Measurements from ENCODE around the gene MSANTD3. TPM values are rescaled to one million over a fixed set of nuclear protein-coding genes. Genes with fewer than 3 reads are reported as not detected.

The MSANTD3 gene
- total RNA-seq, 1 experiment from 2014 or later: 35.7 TPM

GRCh38 chr9:100413839-100414420 is 13.0 kb upstream of the MSANTD3 start:
- WGBS (ENCODE audit: extremely low coverage, insufficient read length, low lambda C conversion rate): no CpG with 5 or more reads among the region's 5 CpGs
- peaks cover 13 to 14% of the 10 kb centered on the region in 2 experiments for H3K4me1 Mint-ChIP-seq
- no peak overlapping the region for H3K14ac ChIP-seq (ENCODE audit: insufficient read depth, low read length)
- no peak overlapping the region for H2BK5ac ChIP-seq (ENCODE audit: insufficient read length, low read length)
- H2AK5ac ChIP-seq (ENCODE audit: insufficient read length, low read length): no peak overlapping the region
- no peak overlapping the region for H3K4me3 Mint-ChIP-seq
- no peak overlapping the region for H3K27ac Mint-ChIP-seq
- no peak overlapping the region for H2BK20ac ChIP-seq (ENCODE audit: low read depth, low read length, poor library complexity, severe bottlenecking)
- no peak overlapping the region for H2BK15ac ChIP-seq (ENCODE audit: low read depth, low read length)
- no peak overlapping the region for H3K4ac ChIP-seq (ENCODE audit: low read depth, low read length)
- H3K4me1 ChIP-seq (ENCODE audit: insufficient read depth, low read length): no peaks in the 10 kb centered on the region
- TF ChIP-seq CTCF (conservative IDR thresholded peaks at IDR 0.05): no peak
- no peak overlapping the region for H3K9ac ChIP-seq (ENCODE audit: extremely low read depth, insufficient read length, low read length)
- H3K36me3 Mint-ChIP-seq (ENCODE audit: insufficient read depth in 1 of 3, low read depth in 3 of 3): peaks cover 0 to 2% (median 0%) of the 10 kb centered on the region in 3 experiments; a peak in 3 of 7 replicates
- H2BK12ac ChIP-seq (ENCODE audit: insufficient read length, low read depth, low read length): no peak overlapping the region
- H3K79me2 ChIP-seq (ENCODE audit: insufficient read depth, low read length): no peaks in the 10 kb centered on the region
- no peak overlapping the region for H4K8ac ChIP-seq (replicated peaks; ENCODE audit: insufficient read length, low read depth, low read length)
- H4K20me1 ChIP-seq (ENCODE audit: control insufficient read depth, insufficient read depth, insufficient read length): no peaks in the 10 kb centered on the region
- H2BK120ac ChIP-seq (ENCODE audit: low read depth, low read length, poor library complexity, severe bottlenecking): no peak overlapping the region
- peaks cover 5% of the 10 kb centered on the region for H3K23me2 ChIP-seq (ENCODE audit: insufficient read length, low read depth, low read length, poor library complexity, severe bottlenecking)
- no peak overlapping the region for H3K4me2 ChIP-seq (ENCODE audit: insufficient read depth, insufficient read length, low read length)
- no peak overlapping the region for H4K5ac ChIP-seq (ENCODE audit: insufficient read length, low read depth, low read length)
- peaks cover 3% of the 10 kb centered on the region for H3K27me3 Mint-ChIP-seq (ENCODE audit: low read depth)
- H4K91ac ChIP-seq (ENCODE audit: insufficient read length, low read depth, low read length): no peak overlapping the region
- no peak overlapping the region for H3K27ac ChIP-seq (ENCODE audit: insufficient read length, low read depth, low read length)
- H3K56ac ChIP-seq (ENCODE audit: insufficient read length, low read depth, low read length): no peak overlapping the region
- no peak overlapping the region for H3K18ac ChIP-seq (ENCODE audit: insufficient read length, low read depth, low read length)
- no peak overlapping the region for H2AFZ ChIP-seq (ENCODE audit: low read length)
- H3K23ac ChIP-seq (ENCODE audit: insufficient read length, low read depth, low read length): no peak overlapping the region
- H3K27me3 ChIP-seq (ENCODE audit: insufficient read depth, low read length): no peaks in the 10 kb centered on the region
- no peak overlapping the region for H3T11ph ChIP-seq (ENCODE audit: low read length)
- no peaks in the 10 kb centered on the region for H3K79me1 ChIP-seq (ENCODE audit: insufficient read depth, low read depth, low read length, poor library complexity, severe bottlenecking)
- no peaks in the 10 kb centered on the region for H3K9me3 ChIP-seq (ENCODE audit: control insufficient read depth, low read depth, low read length)
- peaks cover 3 to 4% of the 10 kb centered on the region in 2 experiments; a peak in 4 of 5 replicates for H3K9me3 Mint-ChIP-seq
- DNase-seq: no peak
